LNCAP (cell line): ENCODE results near the gene CNTFR.

ENCODE experiments used
- CTCF ChIP-seq: fragments of 450-650 bp; IDR thresholded peaks from 2 replicates; pipeline ENCODE4 v1.5.1; 2017; ENCODE audit warnings: mild to moderate bottlenecking

Gene CNTFR

GRCh38 chr9:34579808-34580163, 9.7 kb downstream of the CNTFR start:
- no peak for TF ChIP-seq CTCF

DNA sequence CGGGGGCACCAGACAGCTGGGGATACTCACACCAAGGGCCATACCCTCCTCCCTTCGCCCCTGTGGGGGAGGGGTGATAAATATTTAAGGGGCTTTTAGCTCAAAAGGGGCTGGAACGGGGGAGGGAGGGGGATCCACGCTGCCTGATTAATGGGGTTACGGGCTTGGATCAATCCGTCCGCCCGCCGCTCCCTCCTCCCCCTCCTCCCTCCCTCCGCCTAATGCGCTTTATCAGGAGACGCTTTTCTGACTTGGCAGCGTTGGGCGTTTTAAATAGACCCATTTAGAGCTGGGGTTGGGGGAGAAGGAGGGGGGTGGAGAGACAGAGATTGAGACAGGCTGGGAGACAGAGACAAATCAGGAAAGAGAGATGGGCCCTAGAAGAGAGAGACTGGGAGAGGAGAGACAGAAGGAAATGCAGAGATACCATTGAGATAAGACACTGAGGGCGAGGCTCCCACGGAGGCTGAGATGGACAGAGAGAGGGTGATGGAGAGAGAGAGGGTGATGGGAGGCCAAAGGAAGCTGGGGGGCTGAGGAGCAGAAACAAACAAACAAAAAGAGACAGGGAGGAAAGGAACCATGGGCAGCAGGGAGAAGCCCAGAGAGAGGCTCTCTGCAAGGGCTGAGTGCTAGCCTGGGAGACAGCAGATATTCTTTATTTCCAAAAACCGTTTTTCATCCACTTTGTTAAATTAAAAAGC, 10.3 kb downstream of the CNTFR start:
- TF ChIP-seq CTCF = no peak

DNA sequence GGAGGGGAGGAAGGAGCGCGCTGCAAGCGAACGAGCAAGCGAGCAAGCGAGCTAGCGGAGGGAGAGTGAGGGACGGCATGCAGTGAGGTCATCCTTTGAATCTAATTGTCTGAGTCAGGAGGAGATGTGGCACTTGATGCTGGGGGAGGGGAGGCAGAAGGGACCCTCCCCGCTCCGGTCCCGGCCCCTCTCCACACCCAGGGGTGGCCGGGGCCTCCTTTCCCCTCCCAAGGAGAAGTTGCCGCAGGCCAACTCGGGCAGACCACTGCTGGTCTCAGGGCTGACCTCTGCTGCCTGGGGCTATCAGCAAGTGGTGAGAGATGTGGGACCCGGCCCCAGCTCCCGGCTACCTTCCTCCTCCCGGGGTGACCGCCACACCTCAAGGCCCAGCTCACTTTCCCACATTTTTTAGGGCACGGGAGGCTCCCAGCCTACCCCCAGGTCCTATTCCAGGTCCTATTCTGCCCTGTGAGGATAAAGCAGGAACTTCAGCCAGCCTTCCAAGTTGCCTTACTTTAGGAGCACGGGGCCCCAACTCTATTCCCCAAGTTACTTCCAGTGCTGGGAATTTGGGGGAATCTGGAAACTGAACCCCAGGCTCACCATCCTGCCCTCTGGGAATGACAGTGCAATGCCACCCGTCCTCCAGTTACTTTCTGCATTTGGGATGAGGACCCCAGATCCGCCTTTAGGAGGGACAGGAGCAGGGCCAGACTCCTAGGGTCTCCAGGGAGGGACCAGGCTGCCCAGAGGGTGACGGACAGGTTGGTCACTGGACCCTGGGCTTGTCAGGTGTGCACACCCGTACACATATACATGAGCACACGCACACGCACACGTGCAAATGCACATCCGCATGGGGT, 11.1 kb downstream of the CNTFR start:
- TF ChIP-seq CTCF = no peak

DNA sequence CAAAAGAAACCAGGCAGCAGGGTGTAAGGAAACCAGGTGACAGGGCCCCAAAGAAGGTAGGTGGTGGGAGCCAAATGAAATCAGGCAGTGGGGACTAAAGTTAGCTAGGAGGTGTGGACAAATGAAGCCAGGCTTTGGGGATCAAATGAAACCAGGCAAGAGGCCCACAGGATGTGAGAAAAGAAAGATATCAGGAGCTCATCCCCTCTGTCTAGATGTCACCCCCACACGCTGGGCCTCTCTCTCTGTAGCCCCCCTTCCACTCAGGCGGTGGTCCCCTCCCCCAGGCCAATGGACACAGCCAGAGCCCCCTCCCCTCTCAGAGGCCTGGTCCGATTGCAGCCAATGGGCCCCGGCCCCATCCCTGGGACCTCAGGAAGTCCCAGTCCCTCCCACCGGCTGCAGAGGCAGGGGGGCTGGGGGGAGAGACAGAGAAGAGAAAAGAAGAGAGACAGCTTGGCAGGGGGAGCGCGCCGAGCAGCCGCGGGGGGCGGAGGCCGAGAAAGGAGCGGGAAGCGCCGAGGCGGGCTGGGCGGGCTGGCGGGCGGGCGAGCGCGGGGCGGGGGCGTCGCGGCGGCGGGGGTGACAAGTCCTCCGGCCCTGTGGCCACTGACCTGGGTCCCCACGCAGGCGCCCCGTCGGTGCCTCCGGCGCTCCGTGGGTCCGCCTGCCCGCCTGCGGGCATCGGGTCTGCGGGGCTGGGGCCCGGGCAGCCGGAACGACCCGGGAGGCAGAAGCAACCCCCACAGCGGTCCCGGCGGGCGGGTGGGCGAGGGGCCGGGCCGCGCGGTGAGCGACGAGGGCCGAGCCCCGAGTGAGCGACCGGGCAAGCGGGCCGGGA, 11.9 kb downstream of the CNTFR start:
- no peak for TF ChIP-seq CTCF

- no peak for TF ChIP-seq CTCF
These were observed 12.7 kb downstream of the CNTFR start for GRCh38 chr9:34576597-34577399.

DNA sequence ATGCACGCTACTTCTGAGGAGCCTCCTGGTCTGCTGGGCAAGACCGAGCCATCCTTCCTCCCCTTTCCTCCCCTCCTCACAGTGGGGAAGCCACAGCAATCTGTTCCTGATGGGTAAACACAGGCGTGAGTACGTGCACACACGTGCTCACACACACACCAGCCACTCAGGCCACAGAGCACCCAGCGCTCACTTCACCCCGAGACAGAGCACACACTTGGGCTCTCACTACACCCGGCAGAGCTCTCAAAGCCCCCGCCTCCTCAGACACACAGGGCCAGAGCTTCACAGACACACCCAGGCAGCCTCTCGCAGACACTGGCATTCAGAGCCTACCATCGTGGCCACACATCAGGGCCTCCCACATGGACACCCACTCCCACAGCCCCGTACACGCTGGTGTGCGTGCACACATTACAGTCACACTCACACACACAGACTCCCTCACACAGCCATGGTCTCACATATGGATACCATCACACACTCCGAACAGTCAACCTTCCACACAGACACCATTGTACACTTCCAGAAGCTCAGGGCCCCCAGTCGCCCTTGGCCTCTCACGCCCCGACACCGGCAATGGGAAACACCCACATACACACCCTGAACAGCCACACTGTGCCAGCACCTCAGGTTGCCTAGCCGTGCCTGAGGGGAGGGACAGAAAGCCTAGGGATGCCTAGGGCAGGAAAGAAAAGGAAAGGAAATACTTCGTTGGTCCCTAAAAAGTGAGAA, 13.5 kb downstream of the CNTFR start:
- no peak for TF ChIP-seq CTCF
